C4-2B (cell line): Measurements from ENCODE around the gene CDH12.
"Not testable (repeated sequence)": the region's sequence is repeated elsewhere in the genome, so short reads cannot be mapped to it uniquely, and the experiment has no call there.

Source experiments
- H3K27ac ChIP-seq: fragments of 450-650 bp; 2 replicates; pipeline ENCODE4 v1.5.1; 2017
- ZFX ChIP-seq: fragments of 450-650 bp; IDR thresholded peaks from 2 replicates; pipeline ENCODE4 v1.6.1; 2017
- TF ChIP-seq, protein P1 (sequence below): fragments of 450-650 bp; conservative IDR thresholded peaks from 2 replicates; pipeline ENCODE4 v1.5.1; 2017; ENCODE audit warnings: mild to moderate bottlenecking

Gene CDH12

DNA sequence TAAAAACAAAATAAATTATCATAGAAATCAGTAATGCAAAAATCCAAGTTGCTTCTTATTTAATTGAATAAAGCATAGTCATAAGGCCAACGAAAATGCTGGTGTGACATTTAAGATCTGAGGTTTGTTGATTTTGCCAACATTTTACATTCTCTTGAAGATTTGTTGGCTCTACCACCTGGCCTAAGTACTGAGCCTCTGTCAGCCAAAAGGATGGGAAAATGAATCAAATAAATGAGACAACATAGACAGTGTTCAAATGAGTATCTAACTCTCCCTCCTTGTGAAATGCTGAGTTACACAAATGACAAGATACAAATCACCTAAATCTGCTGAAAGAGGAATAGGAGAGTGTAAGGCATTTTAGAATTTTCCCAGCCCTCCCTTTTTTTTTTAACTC lies 575.0 kb downstream of the CDH12 start:
- TF ChIP-seq, protein P1, sequence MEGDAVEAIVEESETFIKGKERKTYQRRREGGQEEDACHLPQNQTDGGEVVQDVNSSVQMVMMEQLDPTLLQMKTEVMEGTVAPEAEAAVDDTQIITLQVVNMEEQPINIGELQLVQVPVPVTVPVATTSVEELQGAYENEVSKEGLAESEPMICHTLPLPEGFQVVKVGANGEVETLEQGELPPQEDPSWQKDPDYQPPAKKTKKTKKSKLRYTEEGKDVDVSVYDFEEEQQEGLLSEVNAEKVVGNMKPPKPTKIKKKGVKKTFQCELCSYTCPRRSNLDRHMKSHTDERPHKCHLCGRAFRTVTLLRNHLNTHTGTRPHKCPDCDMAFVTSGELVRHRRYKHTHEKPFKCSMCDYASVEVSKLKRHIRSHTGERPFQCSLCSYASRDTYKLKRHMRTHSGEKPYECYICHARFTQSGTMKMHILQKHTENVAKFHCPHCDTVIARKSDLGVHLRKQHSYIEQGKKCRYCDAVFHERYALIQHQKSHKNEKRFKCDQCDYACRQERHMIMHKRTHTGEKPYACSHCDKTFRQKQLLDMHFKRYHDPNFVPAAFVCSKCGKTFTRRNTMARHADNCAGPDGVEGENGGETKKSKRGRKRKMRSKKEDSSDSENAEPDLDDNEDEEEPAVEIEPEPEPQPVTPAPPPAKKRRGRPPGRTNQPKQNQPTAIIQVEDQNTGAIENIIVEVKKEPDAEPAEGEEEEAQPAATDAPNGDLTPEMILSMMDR, result no peak
- TF ChIP-seq ZFX, result no peak
- H3K27ac ChIP-seq, result no peak overlapping the region

DNA sequence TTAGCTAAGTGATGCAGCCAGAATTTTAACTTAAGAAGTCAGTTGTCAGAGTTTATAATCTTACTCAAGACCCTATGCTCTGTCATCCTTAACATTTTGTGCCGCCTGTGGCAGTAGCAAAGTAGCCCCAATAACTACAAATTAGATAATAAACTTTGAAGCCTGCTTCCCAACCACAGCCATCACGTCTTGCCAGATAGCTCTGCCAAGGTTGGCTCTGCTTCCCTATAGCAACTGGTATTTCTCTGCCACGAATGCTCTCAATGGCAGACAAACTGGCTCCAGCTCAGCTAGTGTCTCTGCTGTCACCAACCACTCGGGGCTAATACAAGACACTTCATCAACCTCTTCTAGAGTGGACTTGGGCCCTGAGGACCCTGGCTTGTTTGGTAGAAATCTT lies 576.1 kb downstream of the CDH12 start:
- no peak for TF ChIP-seq ZFX
- TF ChIP-seq, protein P1, result no peak
- no peak overlapping the region for H3K27ac ChIP-seq

DNA sequence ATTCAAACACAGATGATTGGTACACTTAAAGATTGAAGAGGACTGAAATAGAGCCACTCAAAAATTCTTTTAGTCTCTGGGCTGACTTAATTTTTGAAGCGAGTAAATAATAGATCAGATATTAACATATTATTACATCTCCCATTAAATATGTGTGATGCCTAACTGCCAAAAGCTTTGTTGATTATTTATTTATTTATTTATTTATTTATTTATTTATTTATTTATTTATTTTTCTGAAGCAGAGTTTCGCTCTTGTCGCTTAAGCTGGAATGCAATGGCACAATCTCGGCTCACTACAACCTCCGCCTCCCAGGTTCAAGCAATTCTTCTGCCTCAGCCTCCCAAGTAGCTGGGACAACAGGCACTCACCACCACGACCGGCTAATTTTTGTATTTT lies 587.3 kb downstream of the CDH12 start:
- not testable (repeated sequence) for H3K27ac ChIP-seq

DNA sequence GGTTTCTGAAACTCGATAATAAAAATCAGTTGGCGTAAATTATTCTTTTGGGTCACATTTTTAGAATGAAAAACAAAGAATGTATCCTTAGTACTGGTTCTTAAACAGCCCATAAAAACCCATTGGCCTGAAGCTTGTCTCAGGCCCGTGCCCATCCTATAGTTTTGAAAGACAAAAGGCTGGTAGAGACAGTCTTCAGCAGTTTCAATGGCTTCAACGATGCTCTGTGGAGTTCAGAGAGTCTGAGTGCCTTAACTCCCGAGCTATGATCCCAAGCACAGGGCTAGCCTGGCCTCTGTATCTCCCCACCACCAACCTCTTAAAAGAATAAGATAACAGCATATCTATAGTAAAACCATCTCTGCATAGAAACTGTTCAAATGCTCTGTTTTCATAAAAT lies 595.0 kb downstream of the CDH12 start:
- TF ChIP-seq ZFX, result no peak
- TF ChIP-seq, protein P1, result no peak
- no peak overlapping the region for H3K27ac ChIP-seq

DNA sequence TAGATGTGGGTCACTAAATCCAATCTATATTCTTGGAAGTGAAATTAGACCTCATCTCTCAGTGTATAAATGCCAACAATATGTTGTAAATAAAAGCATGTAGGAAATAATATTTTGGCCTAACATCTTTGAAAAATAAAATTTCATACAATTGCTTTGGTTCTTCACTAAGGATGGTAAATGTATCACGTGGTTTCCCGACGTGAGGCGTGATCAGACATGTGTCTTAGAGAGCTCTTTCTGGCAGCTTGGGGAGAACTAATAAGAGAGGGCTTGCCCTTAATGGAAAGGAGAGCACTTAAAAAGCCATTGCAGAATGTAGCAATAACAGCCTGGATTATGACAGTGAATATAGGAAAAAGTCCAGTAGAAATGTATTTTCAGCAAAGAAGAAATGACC lies 602.6 kb downstream of the CDH12 start:
- H3K27ac ChIP-seq, result no peak overlapping the region
- TF ChIP-seq ZFX, result no peak
- TF ChIP-seq, protein P1, result no peak

DNA sequence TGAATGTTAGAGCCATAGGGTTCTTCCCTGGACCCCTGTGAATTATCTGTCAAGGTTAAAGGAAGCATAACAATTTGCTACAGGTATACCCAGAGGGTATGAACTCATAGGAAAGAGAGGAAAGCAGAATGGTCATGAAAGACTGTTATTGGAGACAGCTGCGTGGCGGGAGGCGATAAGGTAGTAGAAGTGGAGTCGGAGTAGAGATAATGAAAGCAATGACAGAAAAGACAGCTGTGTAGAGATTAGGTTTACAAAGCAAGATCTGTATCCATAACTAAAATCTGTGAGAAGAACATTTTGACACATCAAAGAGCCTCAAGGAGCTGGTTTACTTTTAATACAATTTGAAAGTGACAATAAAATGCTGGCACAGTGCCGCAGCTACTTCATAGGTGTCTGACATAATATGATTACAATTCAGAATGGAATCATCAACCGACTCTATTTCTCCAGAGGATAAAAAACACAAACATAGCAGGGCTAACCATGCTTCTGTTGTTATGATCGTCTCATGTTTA lies 603.9 kb downstream of the CDH12 start:
- no peak overlapping the region for H3K27ac ChIP-seq
- TF ChIP-seq ZFX, result no peak
- TF ChIP-seq, protein P1, result no peak

DNA sequence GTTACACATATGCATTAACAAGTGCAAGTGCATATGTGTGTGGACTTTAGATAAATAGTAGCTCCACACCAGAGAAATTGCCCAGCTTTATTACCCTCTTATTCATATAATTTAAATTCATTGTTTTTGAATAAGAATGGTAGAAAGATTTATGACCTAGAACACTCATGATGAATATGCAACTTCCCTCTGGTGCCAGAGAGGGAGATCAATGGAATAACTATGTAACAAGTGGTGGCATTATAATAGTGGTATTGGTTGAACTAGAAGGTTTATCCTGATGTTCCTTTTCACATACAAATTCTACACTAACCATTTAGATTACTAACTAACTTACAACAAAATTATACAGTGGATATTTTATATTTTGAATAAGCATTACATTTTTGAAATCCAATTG lies 607.4 kb downstream of the CDH12 start:
- TF ChIP-seq, protein P1, result no peak
- no peak for TF ChIP-seq ZFX
- no peak overlapping the region for H3K27ac ChIP-seq

DNA sequence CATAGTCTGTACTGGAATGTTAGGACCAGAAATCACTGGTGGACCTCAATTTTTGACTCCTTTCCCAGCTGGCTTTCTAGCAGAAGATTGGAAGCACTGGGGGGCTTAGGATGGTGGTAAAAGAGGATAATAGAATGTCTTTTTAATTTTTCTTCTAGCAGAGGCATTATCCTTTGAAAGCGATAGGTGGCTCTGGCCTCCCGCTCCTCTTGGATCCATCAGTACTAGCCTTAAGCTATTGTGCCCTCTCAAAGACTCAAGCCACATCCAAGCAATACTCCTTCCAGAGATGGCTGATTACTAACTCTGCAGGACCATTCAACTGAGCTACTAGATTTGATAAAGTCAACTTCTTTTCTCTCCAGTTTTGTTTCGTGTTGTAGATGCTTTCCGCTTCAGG lies 610.6 kb downstream of the CDH12 start:
- TF ChIP-seq ZFX, result no peak
- TF ChIP-seq, protein P1, result peak; percentile 51
- H3K27ac ChIP-seq, result no peak overlapping the region
